Cardiac muscle cell (in vitro differentiated cells and primary cell): ENCODE results near the gene SNX25. TPM values are rescaled to one million over a fixed set of nuclear protein-coding genes. Genes with fewer than 3 reads are reported as not detected.
A peak's percentile ranks its signal among the peaks of the same experiment; 100 is the strongest.

Source experiments
- DNase-seq, 2 donors: peaks; one replicate each; pipeline versions ENCODE4 v3.0.0 to v3.0.0-alpha.2; 2010 to 2017; ENCODE audit warnings: low read depth in 1 of 2, low spot score in 1 of 2
- H3K27ac ChIP-seq: fragments of 200-600 bp; sonication (generic); 2 replicates; pipeline ENCODE4 v1.5.1; 2016
- H3K27me3 ChIP-seq: fragments of 200-600 bp; sonication (generic); 2 replicates; pipeline ENCODE4 v1.6.0; 2016; ENCODE audit warnings: control low read depth
- H3K36me3 ChIP-seq: fragments of 200-600 bp; sonication (generic); 2 replicates; pipeline ENCODE4 v1.5.1; 2016; ENCODE audit warnings: control low read depth
- H3K4me1 ChIP-seq: fragments of 200-600 bp; sonication (generic); 2 replicates; pipeline ENCODE4 v1.8.1; 2017; ENCODE audit warnings: low read depth, mild to moderate bottlenecking, mixed run types
- H3K4me3 ChIP-seq: fragments of 200-600 bp; sonication (generic); 2 replicates; pipeline ENCODE4 v1.5.1; 2016; ENCODE audit warnings: mild to moderate bottlenecking
- H3K9me3 ChIP-seq: fragments of 200-600 bp; sonication (generic); 2 replicates; pipeline ENCODE4 v1.5.1; 2017; ENCODE audit warnings: low read depth, mild to moderate bottlenecking, control low read depth
- polyA plus RNA-seq: library from polyadenylated mRNA; unstranded; fragments of >200 nt; fragmentation: Nextera tagmentation; extraction: Ambion mirVana; gene quantifications from 2 replicates; pipeline ENCODE4 v1.2.1, GENCODE V29; 2016
- total RNA-seq: library from RNA; depleted of rRNA; stranded (reverse); fragments of >200 nt; gene quantifications from 2 replicates; pipeline ENCODE4 v1.2.3, GENCODE V29; 2016
- TF ChIP-seq, protein P1 (sequence below): IDR thresholded peaks from 2 replicates; pipeline ENCODE4 v1.5.1; 2012; ENCODE audit warnings: low read depth, mild to moderate bottlenecking, low read length

SNX25 gene
- total and polyA plus RNA-seq, 2 experiments from 2014 or later: 19.7 to 20.9 TPM

DNA sequence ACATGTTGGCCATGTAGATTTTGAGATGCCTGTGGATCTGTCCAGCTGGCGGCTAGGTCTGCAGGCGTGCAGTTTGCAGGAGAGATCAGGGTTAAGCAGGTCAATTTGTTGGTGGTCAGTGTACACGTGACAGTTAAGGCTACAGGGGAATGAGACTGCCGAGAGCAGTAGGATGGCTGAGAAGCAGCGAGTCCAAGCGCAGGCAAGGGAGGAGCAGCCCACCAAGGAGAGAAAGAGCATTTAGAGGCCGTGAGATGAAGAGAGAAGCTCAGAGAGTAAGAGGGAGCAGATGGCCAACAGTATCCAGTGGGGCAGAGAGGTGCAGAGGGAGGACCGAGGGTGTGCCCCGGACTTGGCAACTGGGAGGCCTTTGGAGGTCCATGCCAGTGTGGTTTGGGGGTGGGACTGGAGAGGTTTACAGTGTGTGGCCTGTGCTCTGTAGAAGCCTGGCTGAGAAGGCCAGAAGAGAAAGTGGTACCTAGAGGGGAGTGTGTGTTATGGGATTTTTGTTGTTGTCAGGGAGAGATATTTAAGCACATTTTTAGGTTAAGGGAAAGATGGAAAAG lies 18.4 kb downstream of the SNX25 start:
- Histone ChIP-seq H3K4me1 (no peaks in the 10 kb centered on the region), H3K27me3 (no peaks in the 10 kb centered on the region), H3K9me3 (no peaks in the 10 kb centered on the region), H3K4me3 (no peak overlapping the region), H3K27ac (no peak overlapping the region), H3K36me3 (no peaks in the 10 kb centered on the region)
- no peak for DNase-seq
- TF ChIP-seq, protein P1, sequence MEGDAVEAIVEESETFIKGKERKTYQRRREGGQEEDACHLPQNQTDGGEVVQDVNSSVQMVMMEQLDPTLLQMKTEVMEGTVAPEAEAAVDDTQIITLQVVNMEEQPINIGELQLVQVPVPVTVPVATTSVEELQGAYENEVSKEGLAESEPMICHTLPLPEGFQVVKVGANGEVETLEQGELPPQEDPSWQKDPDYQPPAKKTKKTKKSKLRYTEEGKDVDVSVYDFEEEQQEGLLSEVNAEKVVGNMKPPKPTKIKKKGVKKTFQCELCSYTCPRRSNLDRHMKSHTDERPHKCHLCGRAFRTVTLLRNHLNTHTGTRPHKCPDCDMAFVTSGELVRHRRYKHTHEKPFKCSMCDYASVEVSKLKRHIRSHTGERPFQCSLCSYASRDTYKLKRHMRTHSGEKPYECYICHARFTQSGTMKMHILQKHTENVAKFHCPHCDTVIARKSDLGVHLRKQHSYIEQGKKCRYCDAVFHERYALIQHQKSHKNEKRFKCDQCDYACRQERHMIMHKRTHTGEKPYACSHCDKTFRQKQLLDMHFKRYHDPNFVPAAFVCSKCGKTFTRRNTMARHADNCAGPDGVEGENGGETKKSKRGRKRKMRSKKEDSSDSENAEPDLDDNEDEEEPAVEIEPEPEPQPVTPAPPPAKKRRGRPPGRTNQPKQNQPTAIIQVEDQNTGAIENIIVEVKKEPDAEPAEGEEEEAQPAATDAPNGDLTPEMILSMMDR: no peak

DNA sequence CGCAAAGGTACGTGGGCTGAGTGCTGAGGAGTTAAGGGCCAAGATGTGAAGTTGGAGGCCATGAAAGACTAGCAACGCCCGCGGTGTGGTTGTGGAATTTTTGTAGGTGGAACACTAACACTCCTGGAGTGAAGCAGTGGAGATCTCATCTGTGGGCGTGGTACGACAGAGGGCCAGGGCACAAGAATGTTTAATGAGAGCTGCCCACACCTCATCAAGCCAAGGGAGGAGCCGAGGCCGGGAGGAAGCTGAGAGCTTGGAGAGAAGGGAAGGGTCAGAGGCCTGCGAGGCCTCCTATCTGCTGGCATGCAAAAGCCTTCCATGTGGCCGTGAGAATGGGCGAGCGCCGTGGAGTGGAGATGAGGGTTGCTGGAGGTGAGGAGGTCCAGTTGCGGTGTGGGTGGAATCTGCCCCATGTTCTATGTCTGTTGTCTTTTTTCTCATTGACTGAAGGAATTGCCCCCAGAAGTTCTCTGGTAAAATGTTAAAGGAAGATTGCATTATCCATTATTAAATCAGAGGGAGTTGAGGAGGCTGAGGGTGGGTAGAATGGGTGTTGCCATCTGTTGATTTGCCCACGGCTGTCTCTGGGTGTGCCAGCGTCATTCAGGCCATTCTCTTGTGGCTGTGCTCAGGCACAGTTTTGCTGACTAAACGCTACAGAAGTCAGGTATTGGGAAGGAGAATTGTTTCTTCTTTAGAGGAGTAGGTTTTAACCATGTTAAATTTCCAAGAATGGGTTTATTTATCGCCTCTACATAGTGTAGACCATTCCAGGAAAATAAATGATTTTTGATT lies 19.8 kb downstream of the SNX25 start:
- Histone ChIP-seq H3K27ac (no peak overlapping the region), H3K9me3 (no peaks in the 10 kb centered on the region), H3K27me3 (no peaks in the 10 kb centered on the region), H3K36me3 (no peaks in the 10 kb centered on the region), H3K4me1 (no peaks in the 10 kb centered on the region), H3K4me3 (no peak overlapping the region)
- DNase-seq: no peak
- TF ChIP-seq, protein P1: no peak

DNA sequence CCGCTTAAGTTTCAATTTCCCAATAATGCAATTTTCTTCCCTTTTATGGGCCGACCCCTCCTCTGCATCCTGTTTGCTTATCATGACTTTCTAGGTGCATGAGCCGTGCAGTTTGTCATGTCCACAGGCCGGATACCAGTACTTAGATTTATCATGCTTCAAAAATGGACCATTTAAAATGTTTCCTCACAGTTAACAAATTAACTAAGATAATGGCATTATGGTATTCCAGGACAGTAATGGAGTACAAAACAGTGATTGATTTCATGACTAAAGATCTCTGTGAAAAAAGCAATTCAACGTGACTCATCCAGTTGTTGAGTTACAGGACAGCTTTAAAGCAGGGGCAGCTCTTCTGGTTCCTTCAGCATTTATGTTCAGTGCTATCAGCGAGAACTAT lies 23.0 kb downstream of the SNX25 start:
- peaks cover 2% of the 10 kb centered on the region for H3K4me1 ChIP-seq

DNA sequence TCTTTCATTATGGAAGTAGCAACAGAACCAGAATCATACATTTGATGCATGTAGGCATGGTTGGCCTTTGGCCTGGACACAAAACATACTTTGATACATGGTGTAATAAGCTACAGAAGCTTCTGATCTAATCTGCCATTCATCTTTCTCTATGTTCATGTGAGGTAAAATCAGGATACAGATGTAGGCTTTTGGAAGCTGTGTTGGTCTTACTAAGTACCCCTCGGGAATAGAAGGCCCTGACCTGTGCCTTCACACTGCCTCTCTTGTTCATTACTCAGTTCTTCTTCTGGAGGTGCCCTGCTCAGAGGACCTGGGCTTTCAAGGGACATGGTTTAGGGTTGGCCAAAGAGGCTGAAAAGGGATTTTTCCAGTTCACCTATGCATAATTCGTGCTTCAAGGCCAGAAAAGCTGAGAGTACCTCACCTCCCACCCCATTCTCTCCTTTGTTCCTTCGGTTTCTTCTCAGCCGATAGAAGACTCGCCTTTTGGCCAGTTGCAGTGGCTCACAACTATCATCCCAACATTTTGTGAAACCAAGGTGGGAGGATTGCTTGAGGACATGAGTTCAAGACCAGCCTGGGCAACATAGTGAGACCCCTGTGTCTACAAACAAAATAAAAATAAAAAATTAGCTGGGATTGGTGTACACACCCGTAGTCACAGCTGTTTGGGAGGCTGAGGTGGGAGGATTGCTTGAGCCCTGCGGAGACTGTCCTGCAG lies 25.9 kb downstream of the SNX25 start:
- no peaks in the 10 kb centered on the region for H3K27me3 ChIP-seq
- H3K27ac ChIP-seq: peak overlapping the region; percentile 0
- no peak for DNase-seq
- no peak overlapping the region for H3K4me3 ChIP-seq
- TF ChIP-seq, protein P1: no peak
- H3K4me1 ChIP-seq: peaks cover 2% of the 10 kb centered on the region
- no peaks in the 10 kb centered on the region for H3K9me3 ChIP-seq
- H3K36me3 ChIP-seq: no peaks in the 10 kb centered on the region

More for the DNA sequence above, 23.0 kb downstream of the SNX25 start:
- no peak overlapping the region for H3K27ac ChIP-seq
- H3K9me3 ChIP-seq: no peaks in the 10 kb centered on the region
- no peak overlapping the region for H3K4me3 ChIP-seq
- DNase-seq: no peak
- TF ChIP-seq, protein P1: no peak
- no peaks in the 10 kb centered on the region for H3K27me3 ChIP-seq
- no peaks in the 10 kb centered on the region for H3K36me3 ChIP-seq

DNA sequence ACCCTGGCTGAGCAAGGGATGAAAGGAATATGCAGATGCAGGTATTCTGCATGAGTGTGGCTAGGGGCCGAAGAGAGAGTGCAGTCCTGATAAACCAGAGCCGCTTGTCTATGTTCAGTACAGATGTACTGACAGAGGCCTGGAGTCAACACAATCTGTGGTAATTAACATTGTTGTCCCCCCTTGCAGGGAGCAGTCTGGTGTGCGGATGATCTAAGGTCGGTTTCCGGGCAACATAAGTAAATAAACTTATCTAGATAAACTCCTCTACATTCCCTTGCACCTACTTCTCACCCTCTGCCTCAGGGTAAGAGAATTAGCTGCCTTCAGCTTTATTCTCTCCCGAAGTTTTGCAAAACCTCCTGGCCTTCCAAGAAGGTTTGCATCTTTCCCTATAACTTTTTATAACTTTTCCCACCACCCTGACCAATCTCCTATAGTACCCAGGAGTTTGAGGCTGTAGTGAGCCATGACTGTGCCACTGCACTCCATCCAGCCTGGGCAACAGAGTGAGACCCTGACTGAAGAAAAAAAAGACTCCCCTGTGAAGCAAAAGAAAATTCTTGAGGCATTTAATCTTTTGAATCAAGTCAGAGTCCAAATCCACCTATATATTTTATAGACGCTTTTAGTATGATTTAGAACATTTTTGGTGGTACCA lies 26.6 kb downstream of the SNX25 start:
- peak in 1 of 2 donors; percentile 54 for DNase-seq
- H3K4me3 ChIP-seq: no peak overlapping the region

More for the DNA sequence above, 26.6 kb downstream of the SNX25 start:
- TF ChIP-seq, protein P1: no peak
- Histone ChIP-seq H3K9me3 (no peaks in the 10 kb centered on the region), H3K27me3 (no peaks in the 10 kb centered on the region), H3K27ac (peak overlapping the region; percentile 0), H3K4me1 (peaks cover 2% of the 10 kb centered on the region), H3K36me3 (no peaks in the 10 kb centered on the region)
